Thoracic aorta endothelial cell (primary cell): ENCODE results near the gene POLR2J. TPM values are rescaled to one million over a fixed set of nuclear protein-coding genes. Genes with fewer than 3 reads are reported as not detected.

Experiments
- total RNA-seq: library from RNA; depleted of rRNA; stranded (reverse); fragments of >200 nt; gene quantifications from 2 replicates; pipeline ENCODE4 v1.2.3, GENCODE V29; 2012

POLR2J gene
- 29.9 and 38.3 TPM in 2 replicates for total RNA-seq

DNA sequence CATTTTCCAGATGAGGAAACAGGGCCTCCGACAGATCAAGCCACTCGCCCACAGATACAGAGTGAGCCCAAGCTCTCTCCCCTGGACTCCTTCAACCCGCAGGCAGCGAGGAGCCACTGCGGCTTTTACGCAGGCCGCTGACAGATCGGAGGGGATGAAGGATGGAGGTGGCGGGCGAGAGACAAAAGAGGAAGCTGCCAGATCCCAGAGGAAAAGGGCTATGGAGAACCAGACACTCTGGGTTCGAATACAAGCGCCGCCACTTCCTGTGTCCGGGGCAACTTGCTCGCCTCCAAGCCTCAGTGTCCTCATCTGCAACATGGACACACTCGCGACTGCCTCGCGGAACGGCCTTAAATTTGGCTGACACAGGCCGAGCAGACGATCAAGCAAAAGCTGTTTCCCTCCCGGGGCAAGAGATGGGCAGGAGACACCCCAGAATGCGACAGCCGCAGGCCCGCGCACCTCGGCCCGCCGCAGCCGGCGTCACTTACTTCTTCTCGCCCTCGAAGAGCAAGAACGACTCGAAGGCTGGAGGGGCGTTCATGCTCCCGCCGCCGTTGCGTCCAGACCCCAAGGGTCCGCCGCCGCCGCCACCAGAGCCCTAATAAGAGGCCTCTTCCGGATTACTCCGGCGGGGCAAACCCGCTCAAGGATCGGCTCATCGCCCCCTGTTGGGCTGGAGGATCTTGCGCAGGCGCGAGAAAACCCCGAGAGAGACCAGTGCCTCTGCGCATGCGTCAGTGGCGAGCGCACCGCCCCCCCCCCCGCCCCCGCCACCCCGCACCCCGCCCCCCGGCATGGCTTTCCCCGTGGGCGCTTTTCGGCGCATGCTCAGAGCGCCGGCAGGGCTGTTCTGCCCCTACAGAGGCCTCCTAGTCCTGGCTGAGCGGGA lies at the start of gene POLR2J:
Gene POLR2J (minus strand): TSS at position 609 of the 895 bp plus-strand sequence. CDS start 62 bp downstream, at position 547.

DNA sequence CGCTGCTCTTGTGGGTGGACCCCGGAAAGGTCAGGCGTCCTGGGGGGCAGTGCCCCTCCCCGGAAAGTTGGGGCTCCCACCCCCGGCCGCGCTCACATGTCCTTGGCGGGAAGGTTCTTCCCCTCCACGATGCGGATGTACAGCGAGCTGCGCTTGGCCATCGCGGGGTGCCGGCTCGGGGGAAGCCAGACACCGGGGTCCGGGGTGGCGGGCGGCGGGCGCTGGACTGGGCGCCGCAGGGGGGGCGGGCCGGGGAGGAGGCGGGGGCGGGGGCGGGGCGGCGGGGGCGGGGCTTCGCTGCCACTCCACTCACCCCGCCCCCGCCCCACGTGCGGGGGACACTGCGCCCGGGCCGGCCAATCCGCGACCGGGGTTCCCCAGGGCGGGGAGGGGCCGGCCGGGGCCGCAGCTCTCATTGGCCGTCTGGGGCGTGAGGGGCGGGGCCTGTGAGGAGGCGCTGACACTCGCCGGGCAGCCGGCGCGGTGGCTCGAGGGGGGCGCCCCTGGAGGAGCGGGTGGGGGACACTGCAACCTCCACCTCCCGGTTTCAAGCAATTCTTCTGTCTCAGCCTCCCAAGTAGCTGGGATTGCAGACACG lies 38.9 kb upstream of the POLR2J start, which contains the start of gene RASA4B:
Gene RASA4B (minus strand): TSS at position 228 of the 598 bp plus-strand sequence. CDS start 67 bp downstream, at position 161.

DNA sequence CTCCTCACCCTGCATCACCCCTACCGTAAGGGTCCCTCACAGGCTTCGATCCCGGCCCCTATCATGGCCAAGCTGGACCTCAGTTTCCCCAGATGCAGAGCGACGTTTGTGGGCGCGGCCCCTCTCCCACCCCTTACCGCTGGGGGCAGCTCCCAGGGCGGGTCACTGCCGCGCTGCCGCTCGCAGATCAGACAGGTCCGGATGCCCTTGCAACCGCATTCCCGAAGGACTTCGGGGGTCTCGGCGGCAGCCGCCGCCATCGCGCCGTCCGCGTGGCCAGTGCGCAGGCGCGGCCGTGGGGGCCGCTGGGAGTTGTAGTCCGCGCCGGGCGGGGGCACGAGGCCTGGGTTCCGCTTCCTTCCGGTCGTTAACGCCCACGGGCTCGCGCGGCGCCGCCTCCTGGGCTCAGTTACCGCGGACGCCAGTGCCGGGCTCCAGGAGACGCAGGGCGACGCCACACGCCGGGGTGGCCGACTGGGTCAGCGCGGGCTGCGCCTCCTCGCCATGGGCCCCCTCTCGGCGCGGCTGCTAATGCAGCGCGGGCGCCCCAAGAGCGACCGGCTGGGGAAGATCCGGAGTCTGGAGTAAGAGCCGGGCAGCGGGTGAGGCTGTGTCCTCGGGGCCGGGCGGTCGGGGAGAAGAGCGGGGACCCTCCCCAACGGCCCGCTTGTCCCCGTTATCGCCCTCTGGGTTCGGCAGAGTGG lies 14.0 kb downstream of the POLR2J start, which contains the start of the genes ALKBH4 and LRWD1:
Gene ALKBH4 (minus strand): TSS at position 287 of the 704 bp plus-strand sequence. CDS start 27 bp downstream, at position 260.
Gene LRWD1 (plus strand): TSS at position 408 of the 704 bp plus-strand sequence. CDS start 97 bp downstream, at position 505.

DNA sequence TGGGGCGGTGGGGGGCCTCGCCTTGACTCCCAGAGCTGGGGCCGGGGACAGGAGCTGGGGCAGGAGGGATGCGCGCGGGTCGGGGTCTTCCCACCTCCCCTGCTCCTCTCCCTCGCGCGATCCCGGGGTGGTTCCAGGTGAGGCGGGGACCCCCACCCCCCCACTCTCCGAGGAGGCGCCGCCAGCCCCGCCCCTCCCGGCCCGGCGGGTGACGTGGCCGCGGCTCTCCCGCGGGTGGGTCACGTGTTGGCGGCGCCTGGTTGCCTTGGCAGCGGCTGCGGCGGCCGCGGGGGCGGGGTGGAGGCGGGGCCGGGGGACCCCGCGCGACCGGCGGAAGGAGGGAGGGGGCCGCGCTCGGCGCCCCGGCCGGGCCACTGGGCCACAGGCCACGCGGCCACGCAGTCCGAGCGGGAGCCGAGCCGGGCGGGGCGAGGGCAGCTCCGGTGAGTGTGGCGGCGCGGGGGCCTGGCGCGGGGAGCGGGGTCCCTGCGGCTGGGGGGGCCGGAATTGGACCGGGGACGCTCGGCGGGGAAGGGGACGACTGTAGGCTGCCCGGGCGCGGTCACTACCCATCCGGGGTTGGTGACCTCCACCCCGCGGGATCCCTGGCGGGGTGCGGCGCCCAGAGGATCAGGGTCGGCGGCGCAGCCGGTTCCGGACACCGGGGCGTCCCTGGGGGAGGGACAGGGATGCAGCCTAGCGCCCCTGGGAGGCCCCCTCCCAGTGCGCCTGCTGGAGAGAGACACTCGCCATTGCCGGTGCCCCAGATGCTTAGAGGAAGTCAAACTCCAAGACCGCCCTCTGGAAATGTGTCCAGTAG lies 45.3 kb downstream of the POLR2J start, which contains the start of gene ORAI2:
Gene ORAI2 (plus strand): TSS at position 357 of the 820 bp plus-strand sequence. CDS start 5,382 bp downstream, outside the sequence.

Other genes with a start within 250 kb of the POLR2J start
- 0.93 and 1.0 TPM in 2 replicates for gene SH2B2, start 192.1 kb downstream of the POLR2J start, total RNA-seq
- not detected in 2 replicates for gene SPDYE6, start 122.5 kb downstream of the POLR2J start, total RNA-seq
- gene PRKRIP1, start 82.6 kb downstream of the POLR2J start, total RNA-seq, result 14.7 and 16.2 TPM in 2 replicates
- gene ORAI2, start 45.3 kb downstream of the POLR2J start, total RNA-seq, result 51.2 and 62.2 TPM in 2 replicates
- gene ALKBH4, start 14.1 kb downstream of the POLR2J start, total RNA-seq, result 6.3 and 7.9 TPM in 2 replicates
- gene LRWD1, start 13.9 kb downstream of the POLR2J start, total RNA-seq, result 23.8 and 32.3 TPM in 2 replicates
- 1.7 and 2.8 TPM in 2 replicates for gene RASA4B, start 38.9 kb upstream of the POLR2J start, total RNA-seq
- gene UPK3BL2, start 64.8 kb upstream of the POLR2J start, total RNA-seq, result 0.80 and 3.7 TPM in 2 replicates
- not detected in 2 replicates for gene SPDYE2, start 72.3 kb upstream of the POLR2J start, total RNA-seq
- 49.7 and 95.2 TPM in 2 replicates for gene POLR2J3, start 93.7 kb upstream of the POLR2J start, total RNA-seq
- 4.5 and 6.6 TPM in 2 replicates for gene RASA4, start 137.8 kb upstream of the POLR2J start, total RNA-seq
- 7.0 and 8.0 TPM in 2 replicates for gene UPK3BL1, start 163.9 kb upstream of the POLR2J start, total RNA-seq
- not detected in 2 replicates for gene SPDYE2B, start 171.4 kb upstream of the POLR2J start, total RNA-seq
- 7.7 and 10.1 TPM in 2 replicates for gene POLR2J2, start 192.7 kb upstream of the POLR2J start, total RNA-seq